HK-2 (cell line): ENCODE measurements around the gene ZNF28.
"Not testable (repeated sequence)": the region's sequence is repeated elsewhere in the genome, so short reads cannot be mapped to it uniquely, and the experiment has no call there.

Source experiments
- DNase-seq: peaks from one replicate; pipeline ENCODE4 v3.0.0-alpha.2; 2018; ENCODE audit not compliant: unreplicated experiment

The ZNF28 gene

DNA sequence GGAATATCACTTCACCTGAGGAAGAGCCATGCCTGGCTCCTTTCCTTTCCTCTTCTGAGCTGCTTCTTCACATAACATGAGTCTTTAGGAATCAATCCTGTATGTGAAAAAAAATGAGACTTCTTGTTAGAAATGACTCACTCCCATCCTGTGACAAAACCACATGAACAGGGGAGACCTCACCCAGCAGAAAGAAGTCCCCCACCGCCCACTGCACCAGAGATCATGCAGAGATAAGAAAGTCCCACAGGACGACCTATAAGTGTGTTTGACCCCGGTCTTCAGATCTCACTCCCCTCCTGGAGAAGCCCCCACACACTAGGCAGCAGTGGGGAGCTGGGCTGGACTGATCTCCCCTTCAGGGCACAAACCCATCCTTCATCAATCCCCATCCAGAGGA is 42.6 kb downstream of the ZNF28 start:
- no peak for DNase-seq

- not testable (repeated sequence) for DNase-seq
Observed at GRCh38 chr19:52756447-52756846, 65.0 kb downstream of the ZNF28 start.

GRCh38 chr19:52749780-52750179 is 71.7 kb downstream of the ZNF28 start:
- DNase-seq = no peak

DNA sequence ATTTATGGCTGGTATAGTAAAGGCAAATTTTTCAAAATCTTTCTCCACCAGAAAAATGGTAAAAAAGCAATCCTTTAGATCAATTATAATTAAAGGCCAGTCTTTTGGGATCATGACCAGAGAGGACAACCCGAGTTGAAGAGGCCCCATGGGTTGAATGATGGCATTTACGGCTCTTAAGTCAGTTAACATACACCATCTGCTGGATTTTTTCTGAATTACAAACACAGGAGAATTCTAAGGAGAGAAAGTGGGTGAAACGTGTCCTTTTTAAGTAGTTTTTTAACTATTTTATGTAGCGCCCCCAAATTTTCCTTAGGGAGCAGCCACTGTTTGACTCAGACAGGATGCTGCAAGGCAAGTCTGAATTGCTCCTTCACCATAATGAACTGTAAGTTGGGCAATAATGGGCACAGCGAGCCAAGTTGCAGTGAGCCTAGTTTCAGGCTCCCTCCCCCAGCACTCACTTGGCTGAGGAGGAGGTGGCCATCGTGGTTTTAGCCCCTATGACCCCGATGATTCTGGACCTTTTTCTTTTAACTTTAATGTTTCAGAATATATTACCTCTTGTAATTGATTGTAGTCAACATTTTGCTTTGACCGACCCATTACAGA is 73.0 kb downstream of the ZNF28 start:
- DNase-seq = no peak
